ENCODE results near the gene HMGN3.

HMGN3 gene

DNA sequence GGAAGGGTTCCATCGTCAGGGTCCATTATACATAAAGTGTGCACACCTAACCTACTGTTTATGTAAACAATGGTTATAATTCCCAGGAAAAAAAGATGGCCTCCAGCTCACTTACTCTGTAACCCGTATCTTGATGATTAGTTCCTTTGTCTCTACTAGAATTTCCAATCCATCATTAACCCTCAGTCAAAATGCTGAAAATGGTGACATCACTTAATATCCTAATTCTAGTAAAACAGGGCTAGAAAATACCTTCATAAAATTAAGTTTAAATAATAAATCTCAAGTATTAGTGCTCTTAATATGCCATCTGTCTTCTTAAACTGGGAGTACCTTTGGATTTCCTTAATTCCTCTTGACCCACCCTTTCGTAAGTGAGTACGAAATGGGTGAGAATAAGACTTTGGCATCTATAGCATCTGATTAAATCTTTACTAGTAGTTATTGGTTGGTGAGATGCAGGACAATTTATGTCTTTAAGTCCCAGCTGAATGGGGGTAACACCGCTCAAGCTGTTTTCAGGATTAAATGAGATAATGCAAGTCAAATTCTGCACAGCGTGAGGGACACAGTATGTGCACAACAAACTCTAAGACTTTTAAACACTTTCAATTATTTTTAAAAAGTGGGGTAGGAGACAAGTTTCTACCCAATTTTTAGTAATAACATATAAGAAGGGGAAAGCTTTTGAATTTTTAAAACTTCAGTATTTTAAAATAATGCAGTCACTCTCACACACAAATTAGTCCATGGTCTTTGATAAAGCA, 1.6 kb downstream of the HMGN3 start:
- no peak for DNase-seq (ENCODE audit: low spot score)

DNA sequence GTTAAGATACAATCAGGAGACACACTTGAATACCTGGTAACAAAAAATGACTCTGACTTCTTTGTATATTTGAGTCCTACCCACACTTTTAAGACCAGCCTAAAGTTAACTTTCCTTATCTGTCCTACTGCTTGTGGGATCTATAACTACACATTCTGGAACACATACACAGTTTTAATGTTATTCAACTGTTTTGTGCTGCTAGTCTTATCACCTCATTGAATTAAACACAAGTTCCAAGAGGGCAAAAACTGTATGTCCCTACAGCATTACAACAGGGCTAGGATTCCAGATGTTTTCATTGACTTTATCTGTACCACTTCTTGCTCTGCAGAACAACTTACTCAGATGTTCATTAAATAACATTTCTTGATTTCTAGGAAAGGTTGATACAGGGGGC, 2.8 kb downstream of the HMGN3 start:
- no peak for DNase-seq (ENCODE audit: low spot score)

DNA sequence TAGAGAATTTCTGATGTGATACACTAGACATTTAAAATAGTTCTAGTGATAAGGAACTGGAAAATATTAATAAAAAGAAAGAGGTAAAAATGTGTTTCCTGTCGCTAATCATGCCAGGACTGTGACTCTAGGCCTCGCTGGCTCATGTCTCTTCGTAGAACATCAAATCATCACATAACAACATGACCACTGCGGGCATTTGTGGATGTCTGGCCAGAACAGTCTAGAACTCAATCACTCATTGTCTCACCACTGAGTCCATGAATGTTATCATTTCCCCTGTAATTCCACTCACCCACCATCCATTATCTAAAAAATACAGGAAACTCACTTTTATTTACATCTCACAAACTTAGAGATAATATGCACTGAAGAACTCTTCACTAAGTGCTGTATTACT, 3.4 kb downstream of the HMGN3 start:
- DNase-seq (ENCODE audit: low spot score), result no peak

DNA sequence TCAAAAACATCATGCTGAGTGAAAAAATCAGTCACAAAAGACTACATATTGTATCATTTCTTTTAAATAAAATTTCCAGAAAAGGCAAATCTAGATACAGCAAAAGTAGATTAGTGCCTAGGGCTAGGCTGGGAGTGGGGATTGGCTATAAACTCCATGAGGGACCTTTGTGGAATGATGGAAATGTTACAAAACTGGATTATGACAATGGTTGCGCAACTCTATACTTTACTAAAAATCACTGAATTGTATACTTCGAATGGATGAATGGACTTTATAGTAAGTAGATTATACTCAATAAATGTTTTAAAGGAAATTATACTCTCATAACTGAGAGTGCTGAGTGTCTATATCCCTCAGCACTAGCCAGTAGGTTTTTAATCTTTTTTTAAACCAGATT, 4.3 kb downstream of the HMGN3 start:
- DNase-seq (ENCODE audit: low spot score), result no peak

DNA sequence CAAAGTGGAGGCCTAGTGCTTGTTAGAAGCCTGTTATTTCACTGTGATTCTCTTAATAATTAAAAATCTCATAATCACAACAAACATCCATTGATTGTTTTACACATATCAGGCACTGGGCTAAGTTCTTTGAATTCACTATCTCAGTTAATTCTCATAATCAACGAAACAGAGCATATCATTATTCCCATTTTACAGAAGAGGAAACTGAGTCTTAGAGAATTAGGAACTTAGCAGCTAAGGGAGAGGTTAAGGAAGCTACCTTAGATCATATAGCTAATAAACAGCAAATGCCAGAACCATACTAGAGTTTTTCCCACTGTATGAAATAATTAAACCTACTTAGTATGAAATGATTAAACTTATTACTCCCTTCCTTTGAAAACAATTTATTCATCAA, 7.0 kb downstream of the HMGN3 start:
- DNase-seq (ENCODE audit: low spot score), result no peak

- DNase-seq (ENCODE audit: low spot score), result no peak
Measured at GRCh38 chr6:79226660-79227059, 7.8 kb downstream of the HMGN3 start.

- DNase-seq (ENCODE audit: low spot score), result no peak
Measured at GRCh38 chr6:79225717-79226599, 8.5 kb downstream of the HMGN3 start.

- no peak for DNase-seq (ENCODE audit: low spot score)
Measured at GRCh38 chr6:79223611-79224404, 10.7 kb downstream of the HMGN3 start.

DNA sequence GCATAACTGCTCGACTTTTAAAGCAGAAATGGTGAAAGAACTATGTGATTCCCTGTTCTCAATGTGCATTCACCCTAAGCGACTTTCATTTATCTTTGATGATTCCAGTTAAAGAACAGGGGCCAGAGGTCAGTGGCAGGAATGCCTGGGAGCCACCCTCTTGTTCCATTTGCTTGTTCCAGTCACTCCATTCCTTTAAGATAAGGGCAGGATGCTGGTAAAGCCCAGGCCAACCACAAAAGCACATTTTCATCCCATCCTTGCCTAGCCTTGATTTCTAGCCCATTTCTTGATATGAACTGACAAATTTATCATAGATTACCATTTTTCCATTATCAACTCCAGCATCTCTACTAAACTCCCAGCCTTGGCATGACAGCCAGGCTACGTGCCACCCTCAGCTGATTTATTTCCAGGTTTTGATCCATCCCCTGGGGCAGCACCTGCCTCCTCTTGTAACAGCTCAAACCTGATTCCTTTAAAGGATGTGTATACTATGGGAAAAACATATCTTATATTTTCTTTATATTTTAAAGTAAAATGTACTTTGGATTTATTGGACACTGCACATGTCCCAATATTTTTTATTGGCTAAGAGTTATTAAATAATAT, 19.2 kb downstream of the HMGN3 start:
- DNase-seq (ENCODE audit: low spot score), result no peak

DNA sequence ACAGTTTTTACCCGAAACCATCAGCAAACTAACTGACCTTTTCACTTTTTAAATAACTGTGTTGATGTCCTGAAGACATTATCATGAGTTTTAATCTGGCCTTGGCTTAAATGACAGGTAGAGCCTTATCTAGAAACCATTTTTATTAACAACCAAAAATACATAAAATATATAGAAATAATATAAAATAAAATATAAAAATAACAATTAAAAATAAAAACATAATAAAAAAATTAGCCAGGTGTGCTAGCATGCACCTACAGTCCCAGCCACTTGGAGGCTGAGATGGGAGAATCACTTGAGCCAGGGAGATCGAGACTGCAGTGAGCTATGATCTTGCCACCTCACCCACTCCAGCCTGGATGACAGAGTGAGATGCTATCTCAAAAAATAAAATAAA, 21.6 kb downstream of the HMGN3 start:
- DNase-seq (ENCODE audit: low spot score), result no peak

DNA sequence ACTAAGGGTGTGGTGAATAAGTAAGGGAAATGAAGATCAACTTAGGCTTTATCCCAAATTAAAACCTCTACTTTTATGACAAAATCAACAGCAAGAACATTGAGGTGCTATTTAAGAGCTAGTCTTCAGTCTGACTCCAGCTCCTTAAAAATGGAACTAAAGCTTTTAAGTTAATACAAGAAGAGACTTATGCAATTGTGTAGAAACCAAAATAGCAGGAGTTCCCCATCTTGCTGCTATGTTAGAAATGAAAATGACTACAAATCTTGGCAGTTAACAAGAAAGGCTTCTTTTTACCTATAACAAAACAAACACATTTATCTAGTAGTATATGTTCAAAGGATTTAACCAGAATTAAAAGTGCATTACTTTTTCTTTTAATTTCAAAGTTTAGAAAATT, 25.7 kb downstream of the HMGN3 start:
- DNase-seq (ENCODE audit: low spot score), result no peak

DNA sequence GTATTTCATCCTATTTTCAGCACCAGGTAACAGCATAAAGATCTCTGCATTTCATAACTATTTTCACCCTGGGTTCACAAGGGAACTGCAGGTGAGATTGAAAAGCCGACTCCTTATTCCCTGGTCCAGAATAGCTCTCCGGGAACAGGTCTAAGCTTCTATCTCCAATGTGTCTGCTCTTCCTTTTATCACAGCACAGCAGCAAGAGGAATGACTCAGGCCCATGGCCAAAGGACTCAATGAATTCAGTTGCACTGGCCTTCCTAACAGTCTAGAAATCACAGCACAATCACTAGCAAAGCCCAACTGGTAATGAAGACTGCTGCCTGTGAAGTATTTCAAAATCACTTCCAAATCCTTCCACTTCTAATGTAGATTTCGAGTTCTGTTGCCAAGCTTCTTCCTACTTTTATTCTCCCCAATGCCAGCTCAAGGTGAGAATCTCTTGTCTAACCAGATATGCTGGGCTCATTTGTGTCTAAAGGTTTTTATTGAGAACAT, 30.7 kb downstream of the HMGN3 start:
- no peak for DNase-seq (ENCODE audit: low spot score)

- DNase-seq (ENCODE audit: low spot score), result no peak
Measured at GRCh38 chr6:79202556-79202955, 31.9 kb downstream of the HMGN3 start.

DNA sequence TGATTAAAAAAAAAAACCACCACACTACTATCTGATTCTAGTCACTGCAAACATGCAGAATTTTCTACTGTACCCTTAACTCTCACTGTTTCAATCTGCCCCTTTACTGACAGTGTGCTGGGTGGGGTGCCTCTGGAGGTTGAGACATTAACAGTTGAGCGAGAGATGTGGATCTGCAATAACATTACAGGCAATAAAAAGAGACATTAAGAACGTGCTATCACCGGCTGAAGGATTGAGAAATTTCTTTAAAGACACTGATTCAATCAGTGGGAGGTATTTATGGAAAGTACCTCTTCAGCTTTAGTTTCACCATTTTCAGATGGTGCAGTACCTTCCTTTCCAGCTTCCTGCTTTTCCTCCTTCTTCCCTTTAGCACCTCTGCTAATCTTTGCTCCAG, 32.5 kb downstream of the HMGN3 start:
- no peak for DNase-seq (ENCODE audit: low spot score)

- no peak for DNase-seq (ENCODE audit: low spot score)
Measured at GRCh38 chr6:79201143-79201542, 33.3 kb downstream of the HMGN3 start.

- no peak for DNase-seq (ENCODE audit: low spot score)
Measured at GRCh38 chr6:79196912-79197311, 37.6 kb downstream of the HMGN3 start.

DNA sequence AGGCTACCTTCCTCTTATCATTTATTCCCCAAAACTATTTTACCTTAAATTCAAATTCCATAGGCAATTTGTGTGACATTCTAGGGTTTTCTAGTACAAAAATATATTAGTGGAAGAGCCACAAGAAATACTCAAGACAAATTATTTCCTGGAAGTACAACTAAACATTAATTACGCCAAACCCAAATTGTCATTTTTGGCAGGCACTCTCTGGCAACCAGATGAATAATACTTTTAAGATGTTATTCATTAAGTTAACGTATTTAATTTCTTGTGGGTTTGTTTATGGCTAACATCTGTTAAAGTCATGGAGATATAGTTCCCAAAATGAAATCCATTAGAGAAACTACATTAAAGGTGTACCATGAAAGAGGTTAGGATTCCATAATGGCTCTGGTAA, 40.5 kb downstream of the HMGN3 start:
- no peak for DNase-seq (ENCODE audit: low spot score)

DNA sequence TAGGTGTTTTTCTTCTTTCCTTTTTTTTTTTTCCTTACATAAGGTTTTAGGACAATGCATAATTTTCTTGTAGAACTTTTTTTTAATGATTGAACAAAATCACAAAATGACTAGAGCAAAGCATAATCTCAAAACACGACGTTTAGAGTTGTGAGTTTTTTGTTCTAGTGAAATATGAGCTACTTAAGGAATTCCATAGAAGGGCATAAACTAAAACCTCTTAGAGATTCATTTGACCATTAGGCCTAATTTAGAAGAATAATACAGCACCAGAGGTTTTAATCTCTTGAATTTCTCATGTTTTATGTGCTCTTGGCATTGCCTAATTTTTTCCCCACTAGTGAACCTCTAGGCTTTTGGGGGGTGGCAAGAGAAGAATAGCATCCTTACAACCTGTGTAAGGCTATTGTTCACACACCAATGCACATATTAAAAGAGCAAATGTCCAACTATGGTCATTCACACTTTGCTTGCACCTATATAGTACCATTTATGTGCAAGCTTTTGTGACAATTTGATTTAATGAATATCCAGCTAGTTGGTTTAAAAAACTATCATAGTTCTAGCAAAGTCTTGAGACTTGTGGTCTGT, 44.6 kb downstream of the HMGN3 start:
- no peak for DNase-seq (ENCODE audit: low spot score)

- no peak for DNase-seq (ENCODE audit: low spot score)
Measured at GRCh38 chr6:79188885-79189480, 45.5 kb downstream of the HMGN3 start.

DNA sequence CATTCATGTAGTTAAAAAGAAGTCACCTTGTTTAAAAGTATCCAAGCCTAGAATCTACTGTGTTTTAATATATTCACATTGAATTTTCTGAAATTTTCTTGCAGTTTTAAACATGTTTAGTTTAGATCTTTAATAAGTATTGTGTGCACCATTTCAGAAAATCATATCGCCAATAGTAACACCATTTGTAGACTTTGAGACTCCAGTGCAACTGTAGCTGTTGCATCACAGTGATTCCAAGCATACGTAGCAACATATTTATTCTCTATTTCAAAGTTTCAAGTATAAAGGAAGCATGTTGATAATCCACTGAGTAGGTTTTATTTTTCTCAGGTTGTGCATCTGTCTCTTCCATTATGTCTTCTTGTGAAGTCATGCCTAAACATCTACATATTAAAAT, 46.4 kb downstream of the HMGN3 start:
- no peak for DNase-seq (ENCODE audit: low spot score)

GRCh38 chr6:79186564-79186963, 47.9 kb downstream of the HMGN3 start:
- no peak for DNase-seq (ENCODE audit: low spot score)

All from CD4-positive, alpha-beta T cell treated with Interleukin-6 at 100 ng/mL for 8 hours (primary cell).